Suprapubic skin (tissue), 4 donors: Measurements from ENCODE around the gene RGL4. TPM values are rescaled to one million over a fixed set of nuclear protein-coding genes. Genes with fewer than 3 reads are reported as not detected.

Experiments used
- DNase-seq, 2 donors: peaks; one replicate each; pipeline ENCODE4 v3.0.0-alpha.2; 2019; ENCODE audit warnings: low spot score in 2 of 2
- H3K27ac ChIP-seq: fragments of 200-600 bp; sonication (generic); one replicate; pipeline ENCODE4 v1.5.1; 2019
- H3K27me3 ChIP-seq: fragments of 200-600 bp; sonication (generic); one replicate; pipeline ENCODE4 v1.5.1; 2019
- H3K36me3 ChIP-seq: fragments of 200-600 bp; sonication (generic); one replicate; pipeline ENCODE4 v1.5.1; 2019
- H3K4me1 ChIP-seq: fragments of 200-600 bp; sonication (generic); one replicate; pipeline ENCODE4 v1.5.1; 2019
- H3K4me3 ChIP-seq: fragments of 200-600 bp; sonication (generic); one replicate; pipeline ENCODE4 v1.5.1; 2019; ENCODE audit warnings: mild to moderate bottlenecking
- H3K9me3 ChIP-seq: fragments of 200-600 bp; sonication (generic); one replicate; pipeline ENCODE4 v1.5.1; 2019
- EP300 ChIP-seq: sonication (generic); formaldehyde crosslinking; IDR thresholded peaks from one replicate; pipeline ENCODE4 v1.6.1; 2017; ENCODE audit warnings: antibody characterized with exemption
- POLR2A ChIP-seq, 2 donors: fragments of 450-650 bp; IDR thresholded peaks; one replicate each; pipeline ENCODE4 v1.6.1; 2017; ENCODE audit warnings: antibody characterized with exemption in 2 of 2, mild to moderate bottlenecking in 2 of 2, moderate library complexity in 2 of 2
- POLR2AphosphoS5 ChIP-seq, 3 donors: sonication (generic); formaldehyde crosslinking; IDR thresholded peaks; one replicate each; pipeline ENCODE4 v1.6.1; 2017; ENCODE audit warnings: antibody characterized with exemption in 3 of 3
- WGBS: methylation state at CpG from one replicate; pipeline ENCODE4 v1.1.5; 2018; 5-methylcytosine and 5-hydroxymethylcytosine counted together
- total RNA-seq, 4 donors: library from RNA; depleted of rRNA; stranded (reverse); fragments of >200 nt; gene quantifications; one replicate each; pipeline ENCODE4 v1.1.0, GENCODE V29; 2016
- TF ChIP-seq, protein P1 (sequence below), 2 donors: fragments of 200-600 bp in 1 of 2; fragments of 450-650 bp in 1 of 2; sonication (generic) in 1 of 2; IDR thresholded peaks; one replicate each; pipeline ENCODE4 v1.5.1; 2016 to 2019; ENCODE audit warnings: antibody characterized with exemption in 2 of 2, mild to moderate bottlenecking in 1 of 2, moderate library complexity in 1 of 2

The RGL4 gene
- total RNA-seq, 4 donors from 2014 or later = not detected

GRCh38 chr22:23715806-23716375, 25.1 kb downstream of the RGL4 start:
- Histone ChIP-seq H3K4me3 (peak overlapping the region; percentile 79), H3K9me3 (no peaks in the 10 kb centered on the region), H3K27ac (no peak overlapping the region), H3K27me3 (no peaks in the 10 kb centered on the region), H3K4me1 (peaks cover 15% of the 10 kb centered on the region), H3K36me3 (peaks cover 37% of the 10 kb centered on the region)
- no peak for DNase-seq
- TF ChIP-seq, protein P1, sequence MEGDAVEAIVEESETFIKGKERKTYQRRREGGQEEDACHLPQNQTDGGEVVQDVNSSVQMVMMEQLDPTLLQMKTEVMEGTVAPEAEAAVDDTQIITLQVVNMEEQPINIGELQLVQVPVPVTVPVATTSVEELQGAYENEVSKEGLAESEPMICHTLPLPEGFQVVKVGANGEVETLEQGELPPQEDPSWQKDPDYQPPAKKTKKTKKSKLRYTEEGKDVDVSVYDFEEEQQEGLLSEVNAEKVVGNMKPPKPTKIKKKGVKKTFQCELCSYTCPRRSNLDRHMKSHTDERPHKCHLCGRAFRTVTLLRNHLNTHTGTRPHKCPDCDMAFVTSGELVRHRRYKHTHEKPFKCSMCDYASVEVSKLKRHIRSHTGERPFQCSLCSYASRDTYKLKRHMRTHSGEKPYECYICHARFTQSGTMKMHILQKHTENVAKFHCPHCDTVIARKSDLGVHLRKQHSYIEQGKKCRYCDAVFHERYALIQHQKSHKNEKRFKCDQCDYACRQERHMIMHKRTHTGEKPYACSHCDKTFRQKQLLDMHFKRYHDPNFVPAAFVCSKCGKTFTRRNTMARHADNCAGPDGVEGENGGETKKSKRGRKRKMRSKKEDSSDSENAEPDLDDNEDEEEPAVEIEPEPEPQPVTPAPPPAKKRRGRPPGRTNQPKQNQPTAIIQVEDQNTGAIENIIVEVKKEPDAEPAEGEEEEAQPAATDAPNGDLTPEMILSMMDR (IDR thresholded peaks at IDR 0.05) = no peak
- TF ChIP-seq EP300 = no peak
- no peak for TF ChIP-seq POLR2AphosphoS5 (IDR thresholded peaks at IDR 0.05)
- no peak for TF ChIP-seq POLR2A (IDR thresholded peaks at IDR 0.05)
- 79% methylated on average over 18 of the region's 18 CpGs for WGBS

- peaks cover 15% of the 10 kb centered on the region for H3K4me1 ChIP-seq
- H3K4me3 ChIP-seq = peak overlapping the region; percentile 79
- peak overlapping the region; percentile 40 for H3K27ac ChIP-seq
- peak; percentile 88 to 93 for DNase-seq
- peaks cover 26% of the 10 kb centered on the region for H3K36me3 ChIP-seq
- H3K9me3 ChIP-seq = no peaks in the 10 kb centered on the region
- H3K27me3 ChIP-seq = no peaks in the 10 kb centered on the region
- 0% methylated on average over 19 of the region's 84 CpGs for WGBS
- TF ChIP-seq POLR2AphosphoS5 (IDR thresholded peaks at IDR 0.05) = peak in 2 of 3 donors; percentile 38 to 41
- TF ChIP-seq, protein P1 (IDR thresholded peaks at IDR 0.05) = no peak
Measured at GRCh38 chr22:23716811-23717801, 26.3 kb downstream of the RGL4 start.

DNA sequence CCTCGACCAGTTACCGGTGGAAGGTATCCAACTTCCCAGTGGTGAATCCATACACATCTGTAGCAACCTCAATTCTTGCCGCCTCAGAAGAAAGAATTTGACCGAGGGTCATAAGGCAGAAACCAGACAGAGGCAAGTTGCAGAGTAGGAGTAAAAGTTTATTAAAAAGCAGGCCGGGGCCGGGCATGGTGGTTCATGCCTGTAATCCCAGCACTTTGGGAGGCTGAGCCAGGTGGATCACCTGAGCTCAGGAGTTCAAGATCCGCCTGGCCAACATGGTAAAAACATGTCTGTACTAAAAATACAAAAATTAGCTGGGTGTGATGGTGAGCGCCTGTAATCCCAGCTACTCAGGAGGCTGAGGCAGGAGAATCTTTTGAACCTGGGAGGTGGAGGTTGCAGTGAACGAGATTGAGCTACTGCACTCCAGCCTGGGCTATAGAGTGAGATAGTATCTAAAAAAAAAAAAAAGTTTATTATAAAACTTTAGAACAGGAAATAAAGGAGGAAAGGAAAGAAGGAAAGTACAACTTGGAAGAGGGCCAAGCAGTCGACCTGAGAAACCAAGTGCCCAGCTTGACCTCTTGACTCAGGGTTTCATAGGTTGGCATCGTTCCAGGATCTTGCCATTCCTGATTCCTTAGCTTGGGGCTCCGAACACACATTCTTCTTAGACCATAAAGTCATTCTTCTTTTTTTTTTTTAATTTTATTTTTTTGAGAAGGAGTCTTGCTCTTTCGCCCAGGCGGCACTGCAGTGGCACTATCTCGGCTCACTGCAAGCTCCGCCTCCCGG, 27.8 kb downstream of the RGL4 start:
- no peaks in the 10 kb centered on the region for H3K27me3 ChIP-seq
- WGBS = 82% methylated on average over 17 of the region's 17 CpGs
- TF ChIP-seq, protein P1 (IDR thresholded peaks at IDR 0.05) = no peak
- no peak for TF ChIP-seq POLR2A (IDR thresholded peaks at IDR 0.05)
- no peak for TF ChIP-seq EP300
- no peak for TF ChIP-seq POLR2AphosphoS5 (IDR thresholded peaks at IDR 0.05)
- peaks cover 15% of the 10 kb centered on the region for H3K4me1 ChIP-seq
- H3K4me3 ChIP-seq = no peak overlapping the region
- H3K9me3 ChIP-seq = no peaks in the 10 kb centered on the region
- H3K36me3 ChIP-seq = peaks cover 13% of the 10 kb centered on the region
- H3K27ac ChIP-seq = no peak overlapping the region
- DNase-seq = no peak

DNA sequence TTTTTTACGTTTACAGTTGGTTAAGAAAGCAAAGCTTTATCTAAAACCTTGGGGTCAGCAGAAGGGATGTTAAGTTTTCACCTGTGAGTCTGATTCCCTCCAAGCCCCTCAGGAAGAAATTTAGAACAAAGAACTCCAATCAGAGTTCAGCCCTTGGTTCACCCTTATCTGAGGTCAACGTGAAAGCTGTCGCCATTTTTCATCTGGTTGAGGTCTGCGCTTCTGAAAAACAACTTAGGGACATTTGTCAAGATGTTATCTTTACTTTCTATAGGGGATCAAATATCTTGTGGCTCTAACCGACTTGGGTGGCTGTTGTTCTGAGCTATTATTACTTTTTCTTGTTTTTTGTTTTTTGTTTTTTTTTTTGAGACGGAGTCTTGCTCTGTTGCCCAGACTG, 30.0 kb downstream of the RGL4 start:
- H3K27ac ChIP-seq = no peak overlapping the region
- TF ChIP-seq POLR2A (IDR thresholded peaks at IDR 0.05) (no peak), POLR2AphosphoS5 (IDR thresholded peaks at IDR 0.05) (no peak), EP300 (no peak)
- TF ChIP-seq, protein P1 (IDR thresholded peaks at IDR 0.05) = no peak
- no peaks in the 10 kb centered on the region for H3K9me3 ChIP-seq
- H3K4me3 ChIP-seq = no peak overlapping the region
- WGBS = 69% methylated on average over 6 of the region's 6 CpGs
- no peaks in the 10 kb centered on the region for H3K36me3 ChIP-seq
- DNase-seq = no peak
- peaks cover 10% of the 10 kb centered on the region for H3K4me1 ChIP-seq
- no peaks in the 10 kb centered on the region for H3K27me3 ChIP-seq
